Stimulated activated CD4-positive, alpha-beta T cell treated with anti-CD3 and anti-CD28 coated beads, Interleukin-4, amount 100 ng/mL, for 4 hours (primary cell): Measurements from ENCODE around the gene TSPAN10.

Source experiments
- DNase-seq, 2 experiments: peaks; one replicate each; pipeline ENCODE4 v3.0.0-alpha.2; 2020

TSPAN10 gene

GRCh38 chr17:81665205-81666091 lies 28.5 kb downstream of the TSPAN10 start:
- peak; percentile 62 to 71 for DNase-seq

GRCh38 chr17:81666092-81666341 lies 29.0 kb downstream of the TSPAN10 start:
- no peak for DNase-seq

- peak; percentile 90 to 91 for DNase-seq
Measured at GRCh38 chr17:81666342-81667191, 29.6 kb downstream of the TSPAN10 start, which contains the start of the genes CCDC137 and OXLD1. Gene CCDC137, plus strand, starts transcription at chr17:81666737. Its CDS starts 30 bp downstream, at chr17:81666767. Gene OXLD1, minus strand, starts transcription at chr17:81666605. Its CDS starts 28 bp downstream, at chr17:81666577.

GRCh38 chr17:81667754-81668153 lies 30.8 kb downstream of the TSPAN10 start:
- DNase-seq, result no peak

- no peak for DNase-seq
Measured at GRCh38 chr17:81672504-81672903, 35.5 kb downstream of the TSPAN10 start.

- DNase-seq, result no peak
Measured at GRCh38 chr17:81672954-81673353, 36.0 kb downstream of the TSPAN10 start.

- DNase-seq, result no peak
Measured at GRCh38 chr17:81673561-81674258, 36.7 kb downstream of the TSPAN10 start.

GRCh38 chr17:81675515-81676221 lies 38.7 kb downstream of the TSPAN10 start:
- peak in 1 of 2 experiments; percentile 26 for DNase-seq

GRCh38 chr17:81676906-81677305 lies 39.9 kb downstream of the TSPAN10 start:
- no peak for DNase-seq

GRCh38 chr17:81680150-81680549 lies 43.2 kb downstream of the TSPAN10 start:
- no peak for DNase-seq

- DNase-seq, result no peak
Measured at GRCh38 chr17:81681672-81682071, 44.7 kb downstream of the TSPAN10 start.

- no peak for DNase-seq
Measured at GRCh38 chr17:81682565-81683207, 45.7 kb downstream of the TSPAN10 start.

GRCh38 chr17:81683208-81683583 lies 46.2 kb downstream of the TSPAN10 start:
- no peak for DNase-seq

- peak; percentile 95 to 97 for DNase-seq
Measured at GRCh38 chr17:81683584-81684441, 46.8 kb downstream of the TSPAN10 start, which contains the start of the genes ARL16 and HGS. Gene ARL16, minus strand, starts transcription at chr17:81683797. Its CDS starts 44 bp downstream, at chr17:81683753. Gene HGS, plus strand, starts transcription at chr17:81684011. Its CDS starts 56 bp downstream, at chr17:81684067.

- no peak for DNase-seq
Measured at GRCh38 chr17:81684442-81684911, 47.5 kb downstream of the TSPAN10 start.

GRCh38 chr17:81685108-81685507 lies 48.1 kb downstream of the TSPAN10 start:
- peak; percentile 49 to 63 for DNase-seq

GRCh38 chr17:81686614-81687013 lies 49.6 kb downstream of the TSPAN10 start:
- DNase-seq, result no peak

GRCh38 chr17:81687770-81688541 lies 51.0 kb downstream of the TSPAN10 start:
- no peak for DNase-seq

GRCh38 chr17:81688616-81689015 lies 51.6 kb downstream of the TSPAN10 start:
- no peak for DNase-seq

GRCh38 chr17:81690066-81690465 lies 53.1 kb downstream of the TSPAN10 start:
- no peak for DNase-seq
